IMR-90 (cell line): Measurements from ENCODE around the gene AARSD1. TPM values are rescaled to one million over a fixed set of nuclear protein-coding genes. Genes with fewer than 3 reads are reported as not detected.

ENCODE experiments used
- ATAC-seq: fragments of 200-7000 bp; cut with Tn5 transposase; 2 replicates; pipeline ENCODE4 v1.9.1; 2020; ENCODE audit warnings: low read depth, mild to moderate bottlenecking, moderate library complexity
- BruUV-seq: library from RNA; stranded (reverse); fragments of 400-500 nt; replicated peaks from 2 replicates; lab custom pipeline; 2021; lab: Mats Ljungman, UMichigan
- CTCF ChIA-PET: fragments of 300-600 bp; formaldehyde crosslinking; extraction: SDS; loops from one replicate; lab custom pipeline; 2021; ENCODE audit warnings: antibody characterized with exemption; lab: Yijun Ruan, JAX
- POLR2A ChIA-PET: fragments of 300-600 bp; sonication (Branson Sonifier 250); formaldehyde crosslinking; loops from one replicate; lab custom pipeline; 2022; ENCODE audit warnings: antibody characterized with exemption; ENCODE audit not compliant: unreplicated experiment; lab: Charles Lee
- DNase-seq: peaks from one replicate; pipeline ENCODE4 v3.0.0; 2013
- H2AFZ ChIP-seq: replicated peaks from 2 replicates; pipeline ENCODE3; 2013; ENCODE audit warnings: low read length, mild to moderate bottlenecking; ENCODE audit not compliant: poor library complexity
- H2AK5ac ChIP-seq: 2 replicates; pipeline ENCODE4 v1.6.1; 2013; ENCODE audit warnings: low read depth, low read length, inconsistent platforms
- H2AK9ac ChIP-seq: replicated peaks from 2 replicates; pipeline ENCODE3; 2013; ENCODE audit warnings: mild to moderate bottlenecking, low read depth, low read length, moderate library complexity; ENCODE audit not compliant: poor library complexity
- H2BK120ac ChIP-seq: 2 replicates; pipeline ENCODE4 v1.6.1; 2013; ENCODE audit warnings: low read depth, low read length, inconsistent platforms
- H2BK15ac ChIP-seq: 3 replicates; pipeline ENCODE4 v1.6.1; 2013; ENCODE audit warnings: low read depth, low read length, inconsistent platforms
- H2BK20ac ChIP-seq: 2 replicates; pipeline ENCODE4 v1.6.1; 2013; ENCODE audit warnings: low read depth, mild to moderate bottlenecking, inconsistent platforms, low read length, moderate library complexity
- H2BK5ac ChIP-seq: 2 replicates; pipeline ENCODE4 v1.6.1; 2013; ENCODE audit warnings: mild to moderate bottlenecking, low read depth, low read length, inconsistent platforms; ENCODE audit not compliant: poor library complexity, severe bottlenecking
- H3K14ac ChIP-seq: replicated peaks from 2 replicates; pipeline ENCODE4 v1.6.1; 2013; ENCODE audit warnings: low read depth, low read length, inconsistent platforms
- H3K18ac ChIP-seq: 2 replicates; pipeline ENCODE4 v1.6.1; 2013; ENCODE audit warnings: low read depth, low read length, control low read depth
- H3K23ac ChIP-seq: 2 replicates; pipeline ENCODE4 v1.6.1; 2013; ENCODE audit warnings: low read depth, low read length, inconsistent platforms
- H3K27ac ChIP-seq: 2 replicates; pipeline ENCODE4 v1.5.1; 2013; ENCODE audit warnings: mild to moderate bottlenecking, control low read depth, low read length; ENCODE audit not compliant: insufficient read depth
- H3K27me3 ChIP-seq: 2 replicates; pipeline ENCODE4 v1.6.1; 2013; ENCODE audit warnings: low read length; ENCODE audit not compliant: control insufficient read depth, insufficient read depth
- H3K36me3 ChIP-seq: 2 replicates; pipeline ENCODE4 v1.6.1; 2013; ENCODE audit warnings: low read length, mixed read lengths; ENCODE audit not compliant: control insufficient read depth, insufficient read depth
- H3K4ac ChIP-seq: 2 replicates; pipeline ENCODE4 v1.6.1; 2013; ENCODE audit warnings: low read depth, low read length, inconsistent platforms
- H3K4me1 ChIP-seq: 2 replicates; pipeline ENCODE4 v1.6.1; 2013; ENCODE audit warnings: low read length, mixed read lengths; ENCODE audit not compliant: control insufficient read depth, insufficient read depth
- H3K4me2 ChIP-seq: 2 replicates; pipeline ENCODE4 v1.6.1; 2013; ENCODE audit warnings: low read depth, mild to moderate bottlenecking, control low read depth, low read length, moderate library complexity
- H3K4me3 ChIP-seq: 2 replicates; pipeline ENCODE4 v1.5.1; 2013; ENCODE audit warnings: low read depth, mild to moderate bottlenecking, control low read depth, low read length, moderate library complexity; ENCODE audit not compliant: insufficient read depth
- H3K56ac ChIP-seq: 2 replicates; pipeline ENCODE4 v1.6.1; 2013; ENCODE audit warnings: low read length, inconsistent platforms; ENCODE audit not compliant: insufficient read depth; ENCODE audit errors: extremely low read depth
- H3K79me1 ChIP-seq, 2 experiments: 2 replicates each; pipeline ENCODE4 v1.6.1; 2013; ENCODE audit warnings: low read length in 2 of 2, inconsistent platforms in 1 of 2, low read depth in 1 of 2
- H3K9ac ChIP-seq: 2 replicates; pipeline ENCODE4 v1.6.1; 2013; ENCODE audit warnings: low read depth, low read length, control low read depth
- H3K9me1 ChIP-seq: 2 replicates; pipeline ENCODE4 v1.6.1; 2013; ENCODE audit warnings: low read length, inconsistent platforms; ENCODE audit not compliant: insufficient read depth
- H3K9me3 ChIP-seq: 2 replicates; pipeline ENCODE4 v1.6.1; 2013; ENCODE audit warnings: low read length; ENCODE audit not compliant: control insufficient read depth, insufficient read depth
- H4K20me1 ChIP-seq: 2 replicates; pipeline ENCODE4 v1.6.1; 2013; ENCODE audit warnings: low read length, inconsistent platforms; ENCODE audit not compliant: insufficient read depth
- H4K5ac ChIP-seq: 2 replicates; pipeline ENCODE4 v1.6.1; 2013; ENCODE audit warnings: mild to moderate bottlenecking, low read depth, low read length, control low read depth
- H4K8ac ChIP-seq, 2 experiments: 2 replicates each; pipeline ENCODE4 v1.6.1; 2013; ENCODE audit warnings: low read depth in 2 of 2, low read length in 2 of 2, control low read depth in 1 of 2, inconsistent platforms in 1 of 2
- H4K91ac ChIP-seq: 2 replicates; pipeline ENCODE4 v1.6.1; 2013; ENCODE audit warnings: low read depth, low read length, inconsistent platforms; ENCODE audit not compliant: insufficient read depth
- MXI1 ChIP-seq: IDR thresholded peaks from 2 replicates; pipeline ENCODE4 v1.6.1; 2012; ENCODE audit warnings: low read depth, mild to moderate bottlenecking, low read length, moderate library complexity, borderline replicate concordance
- RAD21 ChIP-seq: IDR thresholded peaks from 2 replicates; pipeline ENCODE4 v1.6.1; 2012; ENCODE audit warnings: low read length, improper control_type of control experiment
- RCOR1 ChIP-seq: IDR thresholded peaks from 2 replicates; pipeline ENCODE4 v1.6.1; 2012; ENCODE audit warnings: mild to moderate bottlenecking, low read length, improper control_type of control experiment; ENCODE audit not compliant: insufficient replicate concordance
- WGBS, 2 experiments: methylation state at CpG; one replicate each; pipeline versions ENCODE4 v1.1.5 to v1.1.7; 2013; ENCODE audit warnings: missing lambda C conversion rate in 2 of 2; ENCODE audit not compliant: insufficient read length in 1 of 2; ENCODE audit errors: extremely low coverage in 2 of 2; 5-methylcytosine and 5-hydroxymethylcytosine counted together
- dilution Hi-C: fragments of 300-500 bp; cut with HindIII; formaldehyde crosslinking; loops from one replicate; pipeline ENCODE4 v1.14.3; 2018; ENCODE audit warnings: low sequenced_read_pairs; ENCODE audit not compliant: unreplicated experiment
- in situ Hi-C: fragments of 300-500 bp; cut with MboI; formaldehyde crosslinking; loops from 3 replicates; pipeline ENCODE4 v1.14.3; 2019; ENCODE audit warnings: low sequenced_read_pairs, inconsistent platforms, mixed read lengths
- intact Hi-C: fragments of 100-400 bp; cut with micrococcal nuclease; formaldehyde crosslinking; loops from 2 replicates; pipeline ENCODE4 v1.10.0; 2022
- polyA plus RNA-seq, 3 experiments: library from polyadenylated mRNA; depleted of rRNA; stranded (reverse); fragments of >200 nt; gene quantifications; 2 replicates each; pipeline ENCODE4 v1.2.3, GENCODE V29; 2012; ENCODE audit warnings: low replicate concordance in 1 of 3
- total RNA-seq: library from RNA; depleted of rRNA; stranded (reverse); fragments of >200 nt; gene quantifications from 2 replicates; pipeline ENCODE4 v1.2.3, GENCODE V29; 2012

Gene AARSD1
- total and polyA plus RNA-seq, 2 of the 4 experiments (the other 2 are of a cell fraction), result 55.0 to 58.9 TPM

DNA sequence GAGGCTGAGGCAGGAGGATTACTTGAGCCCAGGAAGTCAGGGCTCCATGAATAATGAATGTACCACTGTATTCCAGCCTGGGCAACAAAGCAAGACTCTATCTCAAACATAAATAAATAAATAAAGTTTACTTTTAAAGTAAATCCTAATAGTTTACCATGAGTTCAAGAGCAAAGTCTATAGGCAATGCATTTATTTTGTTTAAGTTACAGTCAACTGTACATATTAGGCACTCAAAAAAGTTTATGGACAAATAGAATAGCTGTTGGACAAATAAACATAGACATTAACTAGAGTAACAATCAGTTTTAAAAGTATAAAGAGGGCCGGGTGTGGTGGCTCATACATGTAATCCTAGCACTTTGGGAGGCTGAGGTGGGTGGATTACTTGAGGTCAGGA is 3.7 kb upstream of the AARSD1 start (continued):
- no peak for TF ChIP-seq MXI1
- TF ChIP-seq RCOR1, result no peak

DNA sequence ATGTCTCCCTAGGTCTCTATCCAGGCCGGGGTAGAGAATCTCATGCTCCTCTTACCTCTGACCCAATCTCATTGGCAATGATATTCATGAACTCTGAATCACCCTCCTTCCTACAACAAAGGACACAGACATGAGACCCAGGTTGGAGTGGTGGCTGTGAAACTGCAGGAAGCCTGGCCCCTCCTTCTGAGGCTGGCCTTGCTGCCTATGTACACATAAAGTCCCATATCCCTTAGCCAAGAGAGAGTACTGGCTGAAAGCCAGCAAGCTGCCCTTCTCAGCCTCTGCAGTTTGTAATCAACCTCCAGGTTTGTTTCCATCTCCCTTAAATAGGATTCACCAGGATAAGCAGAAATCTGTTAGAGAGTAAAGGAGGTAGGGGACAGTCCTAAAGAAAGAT is 10.6 kb downstream of the AARSD1 start:
- H3K4me2 ChIP-seq, result no peak overlapping the region
- intact Hi-C loops, result no loop called here
- BruUV-seq, result no TSS peak
- dilution Hi-C loops, result no loop called here
- no peaks in the 10 kb centered on the region for H3K9me3 ChIP-seq
- H3K36me3 ChIP-seq, result peaks cover 45% of the 10 kb centered on the region
- no peak overlapping the region for H3K23ac ChIP-seq
- no peak overlapping the region for H2AK5ac ChIP-seq
- POLR2A ChIA-PET, result no interaction called here
- DNase-seq (no peak), ATAC-seq (no peak)
- no peak overlapping the region for H2BK120ac ChIP-seq
- no peak overlapping the region for H2AFZ ChIP-seq
- H3K27ac ChIP-seq, result no peak overlapping the region
- peaks cover 5% of the 10 kb centered on the region for H3K4me1 ChIP-seq
- H4K8ac ChIP-seq, result no peak overlapping the region
- in situ Hi-C loops, result loop anchor here (25.0 kb wide), 1 partner anchor 109 kb away; no protein-coding TSS in a partner anchor
- no peak overlapping the region for H2BK15ac ChIP-seq
- CTCF ChIA-PET, result no interaction called here
- H3K56ac ChIP-seq, result no peak overlapping the region
- H2BK5ac ChIP-seq, result no peak overlapping the region
- H3K4me3 ChIP-seq, result no peak overlapping the region
- peaks cover 36% of the 10 kb centered on the region for H4K20me1 ChIP-seq
- WGBS, 2 experiments, result 100% methylated on average over 1 of the region's 1 CpG; no CpG with 5 or more reads in 1 of the 2 experiments
- H3K18ac ChIP-seq, result no peak overlapping the region
- no peaks in the 10 kb centered on the region for H3K27me3 ChIP-seq
- H3K4ac ChIP-seq, result no peak overlapping the region
- H3K79me1 ChIP-seq, result peaks cover 0 to 4% of the 10 kb centered on the region in 2 experiments; a peak in 1 of 4 replicates
- 0 out of 2 replicates have a peak, but pooled peaks cover 5% of the 10 kb centered on the region for H3K9me1 ChIP-seq
- no peak for TF ChIP-seq RAD21
- no peak overlapping the region for H2BK20ac ChIP-seq
- H3K9ac ChIP-seq, result no peak overlapping the region
- H2AK9ac ChIP-seq, result no peak overlapping the region
- no peak overlapping the region for H3K14ac ChIP-seq
- no peak overlapping the region for H4K91ac ChIP-seq
- no peak overlapping the region for H4K5ac ChIP-seq
